Pancreas (tissue), 10 donors: Measurements from ENCODE around the gene TUBGCP5. TPM values are rescaled to one million over a fixed set of nuclear protein-coding genes. Genes with fewer than 3 reads are reported as not detected.

Experiments
- ATAC-seq, 4 donors: fragments of 200-7000 bp; cut with Tn5 transposase; one replicate each; pipeline versions ENCODE4 v1.8.0 to v1.9.1; 2020; ENCODE audit warnings: mild to moderate bottlenecking in 4 of 4, moderate library complexity in 4 of 4
- DNase-seq, 6 donors: peaks; one replicate each; pipeline ENCODE4 v3.0.0-alpha.2; 2020
- FAIRE-seq: peaks from 2 replicates; lab custom pipeline; 2012; peaks lifted over from hg19 to GRCh38; lab: Jason Lieb, UNC
- H3K27ac ChIP-seq, 4 donors: fragments of 200-600 bp; sonication (generic); 1 replicate in 3 of 4; 2 replicates in 1 of 4; pipeline versions ENCODE4 v1.5.0 to v1.8.0; 2020
- H3K27me3 ChIP-seq, 4 donors: fragments of 200-600 bp; one replicate each; pipeline ENCODE4 v1.8.0; 2021
- H3K36me3 ChIP-seq, 3 donors: fragments of 200-600 bp; sonication (generic) in 1 of 3; one replicate each; pipeline versions ENCODE4 v1.5.0 to v1.8.0; 2020 to 2021
- H3K4me1 ChIP-seq, 3 donors: fragments of 200-600 bp; one replicate each; pipeline ENCODE4 v1.8.0; 2021
- H3K4me3 ChIP-seq, 4 donors: fragments of 200-600 bp; sonication (generic) in 2 of 4; one replicate each; pipeline versions ENCODE4 v1.5.0 to v1.8.0; 2020 to 2021
- H3K9me3 ChIP-seq, 4 donors: fragments of 200-600 bp; one replicate each; pipeline ENCODE4 v1.8.0; 2021
- WGBS, 2 donors: extraction: QIAGEN DNeasy Blood & Tissue Kit; methylation state at CpG; one replicate each; pipeline ENCODE4 v1.1.7; 2013; 5-methylcytosine and 5-hydroxymethylcytosine counted together
- intact Hi-C, 3 donors: fragments of 100-400 bp; cut with DNase I; formaldehyde crosslinking; loops; one replicate each; pipeline versions ENCODE4 v1.11.1 to v1.14.2; 2022
- polyA plus RNA-seq, 2 donors: library from polyadenylated mRNA; stranded (reverse); fragments of 200-250 nt; gene quantifications; one replicate each; pipeline ENCODE4 v1.2.3, GENCODE V29; 2013
- total RNA-seq, 6 donors: library from RNA; stranded (reverse); fragmentation: NEBNext Ultra II Directional in 4 of 6; extraction: Animal tissue kit (Norgen Biotek cat#: 25700) in 4 of 6; gene quantifications; one replicate each; pipeline versions ENCODE4 v1.2.1 to v1.2.4, GENCODE V29; 2021 to 2023
- TF ChIP-seq, protein P1 (sequence below), 4 donors: fragments of 200-600 bp; sonication (generic) in 3 of 4; IDR thresholded peaks; one replicate each; pipeline versions ENCODE4 v1.5.0 to v1.8.0; 2021; ENCODE audit warnings: antibody characterized with exemption in 4 of 4
- donor health status: healthy with polysubstance abuse.
- donor health status: DM: no; HTN: no; CAD: no; lungs with moderate emphysema.
- donor health status: DM: no; HTN: no; CAD: no.
- donor health status: control.
- donor health status: control.
- donor health status: Bipolar disorder and iron deficiency.
- donor health status: DM: yes; HTN: yes; CAD: no.
- donor health status: DM: no; HTN: no; CAD: no.
- donor health status: DM: no; HTN: no; CAD: no.
- donor health status: DM: yes; HTN: yes; CAD: no.

The TUBGCP5 gene
- total and polyA plus RNA-seq, 8 donors: 6.0 to 10.4 (median 7.6) TPM

DNA sequence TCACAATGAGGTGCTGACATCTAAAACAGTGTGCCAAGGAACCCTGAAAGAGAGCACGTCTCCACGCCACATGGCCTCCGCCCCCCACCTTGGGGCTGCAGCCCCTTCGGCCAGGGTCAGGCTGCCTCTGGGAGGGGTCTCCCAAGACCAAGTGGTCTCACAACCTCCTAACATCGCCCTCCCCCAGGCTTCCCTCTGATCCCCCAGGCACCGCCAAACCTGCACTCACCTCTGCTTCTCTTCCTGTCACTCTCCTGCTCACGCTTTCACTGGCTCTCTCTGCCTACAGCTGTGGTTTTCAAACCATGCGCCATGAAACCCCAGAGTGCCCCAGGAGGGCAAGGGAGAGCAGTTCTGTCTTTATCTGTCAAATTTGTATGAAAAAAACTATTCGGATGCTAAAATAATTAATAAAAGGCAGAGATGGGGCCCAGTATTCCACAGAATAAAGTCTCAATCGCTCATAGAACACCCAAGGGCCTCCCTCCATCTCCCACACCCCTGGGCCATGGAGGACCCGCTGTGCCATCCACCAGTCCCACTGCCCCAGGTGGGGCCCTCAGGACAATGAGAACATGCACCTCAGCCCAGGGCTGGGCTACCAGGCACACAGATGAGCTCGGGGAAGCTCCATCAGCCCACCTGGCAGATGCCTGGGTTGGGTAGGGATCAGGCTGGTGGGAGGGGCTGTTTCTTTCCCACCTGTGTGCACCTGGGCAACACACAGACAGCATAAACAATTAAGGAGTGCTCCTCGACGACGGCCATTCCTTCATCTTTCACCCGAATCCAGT is 80.7 kb downstream of the TUBGCP5 start:
- Histone ChIP-seq H3K27me3 (no peaks in the 10 kb centered on the region), H3K36me3 (no peaks in the 10 kb centered on the region), H3K9me3 (no peaks in the 10 kb centered on the region), H3K4me3 (no peak overlapping the region), H3K27ac (no peak overlapping the region), H3K4me1 (peaks cover 13 to 37% (median 18%) of the 10 kb centered on the region in 3 donors)
- FAIRE-seq (no peak), ATAC-seq (no peak), DNase-seq (peak in 1 of 6 donors; percentile 10)
- 84 to 92% methylated on average over 16 of the region's 16 CpGs for WGBS, 2 donors
- intact Hi-C loops: no loop called here
- TF ChIP-seq, protein P1, sequence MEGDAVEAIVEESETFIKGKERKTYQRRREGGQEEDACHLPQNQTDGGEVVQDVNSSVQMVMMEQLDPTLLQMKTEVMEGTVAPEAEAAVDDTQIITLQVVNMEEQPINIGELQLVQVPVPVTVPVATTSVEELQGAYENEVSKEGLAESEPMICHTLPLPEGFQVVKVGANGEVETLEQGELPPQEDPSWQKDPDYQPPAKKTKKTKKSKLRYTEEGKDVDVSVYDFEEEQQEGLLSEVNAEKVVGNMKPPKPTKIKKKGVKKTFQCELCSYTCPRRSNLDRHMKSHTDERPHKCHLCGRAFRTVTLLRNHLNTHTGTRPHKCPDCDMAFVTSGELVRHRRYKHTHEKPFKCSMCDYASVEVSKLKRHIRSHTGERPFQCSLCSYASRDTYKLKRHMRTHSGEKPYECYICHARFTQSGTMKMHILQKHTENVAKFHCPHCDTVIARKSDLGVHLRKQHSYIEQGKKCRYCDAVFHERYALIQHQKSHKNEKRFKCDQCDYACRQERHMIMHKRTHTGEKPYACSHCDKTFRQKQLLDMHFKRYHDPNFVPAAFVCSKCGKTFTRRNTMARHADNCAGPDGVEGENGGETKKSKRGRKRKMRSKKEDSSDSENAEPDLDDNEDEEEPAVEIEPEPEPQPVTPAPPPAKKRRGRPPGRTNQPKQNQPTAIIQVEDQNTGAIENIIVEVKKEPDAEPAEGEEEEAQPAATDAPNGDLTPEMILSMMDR (IDR thresholded peaks at IDR 0.05): no peak

DNA sequence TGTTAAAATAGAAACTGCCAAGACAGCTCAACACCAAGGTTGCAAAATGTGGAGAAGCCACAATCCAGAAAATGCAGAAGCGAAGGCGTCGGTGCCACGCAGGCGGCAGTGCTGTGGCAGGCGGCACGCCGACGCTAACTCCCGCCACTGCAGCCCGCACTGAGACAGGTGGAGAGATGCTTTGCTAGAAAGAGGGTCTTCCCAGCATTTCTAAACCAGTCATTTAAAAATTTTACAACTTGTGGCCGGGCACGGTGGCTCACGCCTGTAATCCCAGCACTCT is 82.5 kb downstream of the TUBGCP5 start:
- Histone ChIP-seq H3K27me3 (no peaks in the 10 kb centered on the region), H3K27ac (no peak overlapping the region), H3K4me3 (no peak overlapping the region), H3K36me3 (no peaks in the 10 kb centered on the region), H3K4me1 (peaks cover 10 to 29% (median 14%) of the 10 kb centered on the region in 3 donors), H3K9me3 (no peaks in the 10 kb centered on the region)
- 91 to 98% methylated on average over 14 of the region's 14 CpGs for WGBS, 2 donors
- intact Hi-C loops: no loop called here
- DNase-seq: no peak
- TF ChIP-seq, protein P1 (IDR thresholded peaks at IDR 0.05): no peak
- peak in 2 of 4 donors; percentile 24 to 38 for ATAC-seq
- FAIRE-seq: no peak

DNA sequence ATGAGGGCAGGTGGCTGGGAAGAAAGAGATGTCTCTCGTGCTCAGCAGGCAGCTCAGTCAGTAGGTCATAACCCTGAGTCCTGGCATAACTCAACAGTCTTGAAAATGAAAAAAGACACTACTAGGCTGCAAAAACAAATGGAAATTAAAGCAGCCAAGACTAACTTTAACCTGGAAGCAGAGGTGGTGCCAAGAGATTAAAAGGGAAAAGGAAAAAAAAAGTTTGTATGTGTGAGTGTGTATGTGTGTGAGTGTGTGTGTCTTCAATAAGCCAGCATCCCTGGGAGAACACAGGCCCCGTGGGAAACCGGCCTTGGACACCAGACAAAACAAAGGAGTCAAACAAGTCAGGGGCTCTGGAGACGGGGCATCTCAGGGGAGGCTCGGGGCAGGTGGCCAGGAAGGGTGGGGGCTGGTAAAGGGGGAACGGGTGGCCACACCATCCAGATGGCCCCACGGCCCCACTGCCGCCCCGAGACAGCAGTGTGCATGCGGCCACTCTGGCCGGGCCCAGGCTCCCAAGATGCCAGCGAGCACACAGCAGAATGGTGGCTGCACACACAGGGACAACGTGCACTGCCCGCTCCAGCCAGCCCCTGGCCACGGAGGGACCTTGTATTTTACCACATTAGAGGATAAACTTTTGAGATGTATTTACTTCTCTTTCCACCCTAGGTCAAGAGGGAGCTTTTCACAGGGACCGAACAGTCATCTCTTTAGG is 83.0 kb downstream of the TUBGCP5 start:
- Histone ChIP-seq H3K9me3 (no peaks in the 10 kb centered on the region), H3K4me1 (peaks cover 6 to 24% (median 11%) of the 10 kb centered on the region in 3 donors), H3K4me3 (no peak overlapping the region), H3K36me3 (no peaks in the 10 kb centered on the region), H3K27me3 (no peaks in the 10 kb centered on the region), H3K27ac (no peak overlapping the region)
- DNase-seq (peak in 1 of 6 donors; percentile 36), ATAC-seq (peak; percentile 24 to 42 (median 33)), FAIRE-seq (no peak)
- TF ChIP-seq, protein P1 (IDR thresholded peaks at IDR 0.05): no peak
- 36 to 37% methylated on average over 16 of the region's 16 CpGs for WGBS, 2 donors
- intact Hi-C loops: no loop called here

DNA sequence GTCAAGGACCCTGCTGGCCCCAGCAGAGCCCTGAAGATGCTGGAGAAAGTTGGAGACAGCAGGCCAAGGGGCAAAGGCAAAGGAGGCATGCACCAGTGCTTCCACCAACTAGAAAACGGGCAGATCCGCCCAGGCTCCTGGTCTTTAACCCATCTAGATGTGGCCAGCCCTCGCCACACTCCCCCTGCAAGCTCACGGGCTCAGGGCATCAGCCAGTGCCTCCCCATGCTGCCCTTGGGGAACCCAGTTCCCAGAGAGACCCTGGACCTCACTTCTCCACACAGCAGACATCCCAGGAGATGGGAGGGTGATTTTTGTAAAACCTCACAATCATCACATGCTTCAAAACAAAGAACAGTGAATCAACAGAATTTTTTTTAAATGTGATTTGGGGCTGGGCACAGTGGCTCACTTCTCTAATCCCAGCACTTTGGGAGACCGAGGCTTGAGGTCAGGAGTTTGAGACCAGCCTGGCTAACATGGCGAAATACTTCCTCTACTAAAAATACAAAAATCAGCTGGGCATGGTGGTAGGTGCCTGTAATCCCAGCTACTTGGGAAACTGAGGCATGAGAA is 83.7 kb downstream of the TUBGCP5 start:
- no peak overlapping the region for H3K27ac ChIP-seq
- FAIRE-seq: no peak
- WGBS, 2 donors: 84 to 92% methylated on average over 6 of the region's 6 CpGs

More for the DNA sequence above, 83.7 kb downstream of the TUBGCP5 start:
- H3K4me1 ChIP-seq: peaks cover under 1 to 16% (median 11%) of the 10 kb centered on the region in 3 donors
- H3K27me3 ChIP-seq: no peaks in the 10 kb centered on the region
- intact Hi-C loops: no loop called here
- no peak overlapping the region for H3K4me3 ChIP-seq
- no peaks in the 10 kb centered on the region for H3K9me3 ChIP-seq
- DNase-seq (no peak), ATAC-seq (peak in 1 of 4 donors; percentile 33)
- H3K36me3 ChIP-seq: no peaks in the 10 kb centered on the region
- TF ChIP-seq, protein P1 (IDR thresholded peaks at IDR 0.05): no peak
